Measurements from ENCODE around the gene NFKBIB.

The NFKBIB gene

DNA sequence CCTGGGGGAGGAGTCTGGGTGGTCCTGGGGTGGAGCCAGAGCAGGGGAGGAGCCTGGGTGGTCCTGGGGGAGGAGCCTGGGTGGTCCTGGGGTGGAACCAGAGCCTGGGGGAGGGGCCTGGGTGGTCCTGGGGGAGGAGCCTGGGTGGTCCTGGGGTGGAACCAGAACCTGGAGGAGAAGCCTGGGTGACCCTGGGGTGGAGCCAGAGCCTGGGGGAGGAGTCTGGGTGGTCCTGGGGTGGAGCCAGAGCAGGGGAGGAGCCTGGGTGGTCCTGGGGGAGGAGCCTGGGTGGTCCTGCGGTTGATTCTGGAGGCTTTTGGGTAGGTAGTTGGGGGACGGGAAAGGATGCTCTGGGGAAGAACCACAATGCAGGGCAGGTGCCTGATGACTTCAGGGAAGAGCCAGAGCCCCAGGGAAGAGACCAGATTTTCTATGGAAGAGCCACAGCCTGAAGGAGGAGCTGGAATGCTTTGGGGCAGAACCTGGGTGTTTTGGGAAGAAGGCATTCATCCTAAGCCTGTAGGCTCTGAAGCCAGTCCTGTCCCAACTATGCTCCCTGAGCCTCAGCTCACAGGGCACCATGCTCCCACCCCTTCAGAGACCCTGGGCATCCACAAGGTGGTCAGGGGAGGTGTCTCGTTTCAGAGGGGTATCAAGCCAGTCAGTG, 45.9 kb downstream of the NFKBIB start:
- Histone ChIP-seq H3K4me3 (no peak overlapping the region), H3K36me3 (no peaks in the 10 kb centered on the region), H3K27ac (no peak overlapping the region), H3K9ac (no peak overlapping the region), H3K9me3 (replicated peaks in 1 of 11) (peaks cover 0 to 8% (median 0%) of the 10 kb centered on the region in 11 experiments; a peak in 4 of 22 replicates), H3K27me3 (no peaks in the 10 kb centered on the region), H3K4me1 (peaks cover 0 to 17% (median 12%) of the 10 kb centered on the region in 10 experiments; a peak in 12 of 20 replicates), H4K20me1 (no peaks in the 10 kb centered on the region), H3K4me2 (no peak overlapping the region)
- TF ChIP-seq Cebpa-rat (IDR thresholded peaks at IDR 0.05), result no peak

DNA sequence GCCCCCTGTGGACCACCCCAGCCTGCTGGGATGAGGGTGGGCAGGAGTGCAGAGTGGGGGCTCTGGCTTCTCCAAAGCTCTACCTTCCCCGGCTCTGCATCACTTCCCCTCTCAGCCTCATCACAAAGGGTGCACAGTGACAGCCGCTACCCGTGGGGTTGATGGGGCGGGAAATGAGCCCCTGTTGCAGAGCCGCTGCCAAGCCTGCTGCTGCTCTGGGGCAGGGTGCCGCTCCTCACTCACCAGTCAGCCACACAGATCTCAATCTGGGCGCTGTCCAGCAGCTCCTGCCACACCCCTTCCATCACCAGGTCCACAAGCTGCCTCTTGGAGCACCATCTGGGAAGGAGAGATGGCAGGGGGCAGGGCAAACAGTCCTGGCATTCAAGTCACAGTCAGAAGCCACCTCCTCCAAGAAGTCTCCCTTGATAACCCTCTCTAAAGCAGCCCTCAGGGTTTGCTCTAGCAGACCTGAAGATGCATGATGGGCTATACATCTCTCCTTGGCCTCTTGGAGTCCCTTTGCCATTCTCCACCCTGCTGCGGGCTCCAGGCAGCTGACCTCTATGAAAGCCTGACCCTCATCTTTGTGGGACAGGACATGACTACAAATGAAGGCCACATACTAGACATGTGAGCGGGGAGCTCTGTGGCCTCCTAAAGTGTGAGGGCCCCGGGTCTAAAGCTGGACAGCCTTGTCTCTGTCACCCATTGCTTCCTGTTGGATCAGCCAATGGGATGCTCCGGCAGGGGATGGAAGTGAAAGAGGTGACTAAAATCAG, 46.7 kb downstream of the NFKBIB start:
- no peak for TF ChIP-seq Cebpa-rat (IDR thresholded peaks at IDR 0.05)
- Histone ChIP-seq H3K4me2 (no peak overlapping the region), H3K4me1 (peaks cover 0 to 12% (median 10%) of the 10 kb centered on the region in 10 experiments; a peak in 12 of 20 replicates), H3K27ac (no peak overlapping the region), H3K36me3 (no peaks in the 10 kb centered on the region), H3K9ac (no peak overlapping the region), H3K27me3 (no peaks in the 10 kb centered on the region), H3K9me3 (replicated peaks in 1 of 11) (peaks cover 0 to 3% (median 0%) of the 10 kb centered on the region in 11 experiments; a peak in 2 of 22 replicates), H4K20me1 (no peaks in the 10 kb centered on the region), H3K4me3 (no peak overlapping the region)

DNA sequence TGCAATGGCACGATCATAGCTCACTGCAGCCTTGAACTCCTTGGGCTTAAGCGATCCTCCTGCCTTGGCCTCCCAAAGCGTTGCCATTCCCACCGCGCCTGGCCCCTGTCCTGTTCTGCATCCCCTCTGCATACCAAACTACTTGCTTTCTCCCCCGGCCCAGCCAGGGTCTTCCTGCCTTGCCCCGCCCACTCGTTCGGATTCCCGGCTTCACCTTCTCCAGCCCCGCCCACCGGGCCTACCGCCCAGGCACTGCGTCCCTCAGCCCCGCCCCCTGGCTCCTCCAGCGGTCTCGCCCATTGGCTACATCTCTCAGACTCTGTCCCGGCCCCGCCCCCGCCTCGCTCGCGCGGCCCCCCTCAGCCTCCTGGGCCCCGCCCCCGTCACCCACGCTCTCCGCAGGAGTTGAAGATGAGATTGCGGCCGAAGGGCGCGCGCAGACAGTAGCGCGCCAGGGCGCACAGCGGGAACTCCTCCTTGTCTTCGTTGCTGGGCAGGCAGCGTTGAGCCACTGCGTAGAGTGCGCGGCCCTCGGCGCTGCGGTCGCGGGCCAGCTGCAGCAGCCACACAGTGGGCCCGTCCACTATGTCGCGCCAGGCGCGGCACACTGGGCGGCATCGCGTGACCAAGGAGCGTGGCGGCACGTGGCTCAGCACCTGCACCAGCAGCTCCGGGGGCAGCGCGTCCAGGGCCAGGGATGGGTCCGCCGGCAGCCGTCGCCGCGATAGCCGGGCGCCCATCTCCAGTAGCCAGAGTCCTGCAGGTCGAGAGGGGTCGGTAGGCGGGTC, 50.0 kb downstream of the NFKBIB start:
- Histone ChIP-seq H3K36me3 (no peaks in the 10 kb centered on the region), H3K4me3 (no peak overlapping the region), H4K20me1 (no peaks in the 10 kb centered on the region), H3K9me3 (replicated peaks in 1 of 11) (0 out of 22 replicates have a peak, but pooled peaks cover 0 to 3% (median 0%) of the 10 kb centered on the region in 11 experiments), H3K4me2 (no peak overlapping the region), H3K27me3 (no peaks in the 10 kb centered on the region), H3K27ac (no peak overlapping the region), H3K9ac (no peak overlapping the region), H3K4me1 (peaks cover 0 to 5% (median 0%) of the 10 kb centered on the region in 10 experiments; a peak in 4 of 20 replicates)
- TF ChIP-seq Cebpa-rat (IDR thresholded peaks at IDR 0.05), result no peak

DNA sequence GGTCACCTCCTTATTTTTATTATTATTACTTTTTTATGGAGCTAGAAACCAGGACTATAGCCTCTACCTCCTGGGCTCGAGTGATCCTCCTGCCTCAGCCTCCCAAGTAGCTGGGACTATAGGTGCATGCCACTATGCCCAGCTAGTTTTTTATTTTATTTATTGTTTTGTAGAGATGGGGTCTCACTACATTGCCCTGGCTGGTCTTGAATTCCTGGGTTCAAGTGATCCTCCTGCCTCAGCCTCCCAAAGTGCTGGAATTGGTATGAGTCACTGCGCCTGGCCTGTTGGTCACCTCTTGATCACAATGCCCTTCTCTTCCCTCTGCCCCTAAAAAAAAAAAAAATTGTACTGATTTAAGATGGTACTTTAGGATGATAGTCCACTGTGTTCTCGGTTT, 51.4 kb downstream of the NFKBIB start:
- no peak overlapping the region for H3K4me3 ChIP-seq
- H3K4me1 ChIP-seq, result peaks cover 0 to 5% (median 0%) of the 10 kb centered on the region in 10 experiments; a peak in 4 of 20 replicates
- H4K20me1 ChIP-seq, result no peaks in the 10 kb centered on the region
- H3K9ac ChIP-seq, result no peak overlapping the region
- 0 out of 22 replicates have a peak, but pooled peaks cover 0 to 3% (median 0%) of the 10 kb centered on the region in 11 experiments for H3K9me3 ChIP-seq (replicated peaks in 1 of 11)
- H3K27me3 ChIP-seq, result no peaks in the 10 kb centered on the region
- no peaks in the 10 kb centered on the region for H3K36me3 ChIP-seq
- H3K27ac ChIP-seq, result no peak overlapping the region
- no peak for TF ChIP-seq Cebpa-rat (IDR thresholded peaks at IDR 0.05)
- no peak overlapping the region for H3K4me2 ChIP-seq

DNA sequence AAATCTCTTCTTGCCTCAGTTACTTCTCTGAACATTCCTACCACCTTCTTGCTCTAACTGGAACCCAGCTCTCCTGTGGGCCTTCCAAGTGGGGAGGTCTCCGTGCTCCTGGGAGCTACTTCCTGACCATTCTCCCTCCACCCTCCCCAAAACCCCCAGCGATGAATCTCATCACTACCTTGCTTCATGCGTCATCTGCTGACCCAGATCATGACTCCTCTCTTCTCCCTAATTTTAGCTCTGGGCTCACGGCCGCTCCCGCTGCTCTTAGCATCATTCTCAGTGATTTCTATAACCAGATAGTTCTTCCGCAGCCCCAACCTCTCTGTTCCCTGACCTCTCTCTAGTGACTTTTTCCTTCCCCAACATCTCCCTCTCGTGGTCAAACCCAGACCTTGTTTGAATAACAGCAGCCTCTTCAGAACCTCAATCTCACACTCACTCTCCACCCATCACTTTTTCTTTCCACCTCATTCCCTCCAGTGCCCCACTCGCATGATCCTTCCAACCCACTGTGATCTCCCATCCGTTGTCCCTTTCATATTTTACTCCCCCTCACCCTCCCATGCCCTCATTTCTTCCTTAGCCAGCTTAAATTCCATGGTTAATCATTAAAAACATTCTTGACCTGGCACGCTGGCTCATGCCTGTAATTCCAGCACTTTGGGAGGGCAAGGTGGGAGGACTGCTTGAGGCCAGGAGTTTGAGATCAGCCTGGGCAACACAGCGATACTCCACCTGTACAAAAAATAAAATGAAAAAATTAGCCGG, 52.8 kb downstream of the NFKBIB start:
- Histone ChIP-seq H3K9me3 (replicated peaks in 1 of 11) (0 out of 22 replicates have a peak, but pooled peaks cover 0 to 3% (median 0%) of the 10 kb centered on the region in 11 experiments), H3K27ac (no peak overlapping the region), H3K9ac (no peak overlapping the region), H3K36me3 (no peaks in the 10 kb centered on the region), H3K4me3 (no peak overlapping the region), H3K4me2 (peak overlapping the region in 2 of 11 experiments; percentile 2 to 40; a peak in 2 of 22 replicates), H4K20me1 (no peaks in the 10 kb centered on the region), H3K4me1 (peaks cover 0 to 5% (median 0%) of the 10 kb centered on the region in 10 experiments; a peak in 4 of 20 replicates), H3K27me3 (no peaks in the 10 kb centered on the region)
- TF ChIP-seq Cebpa-rat (IDR thresholded peaks at IDR 0.05), result no peak

DNA sequence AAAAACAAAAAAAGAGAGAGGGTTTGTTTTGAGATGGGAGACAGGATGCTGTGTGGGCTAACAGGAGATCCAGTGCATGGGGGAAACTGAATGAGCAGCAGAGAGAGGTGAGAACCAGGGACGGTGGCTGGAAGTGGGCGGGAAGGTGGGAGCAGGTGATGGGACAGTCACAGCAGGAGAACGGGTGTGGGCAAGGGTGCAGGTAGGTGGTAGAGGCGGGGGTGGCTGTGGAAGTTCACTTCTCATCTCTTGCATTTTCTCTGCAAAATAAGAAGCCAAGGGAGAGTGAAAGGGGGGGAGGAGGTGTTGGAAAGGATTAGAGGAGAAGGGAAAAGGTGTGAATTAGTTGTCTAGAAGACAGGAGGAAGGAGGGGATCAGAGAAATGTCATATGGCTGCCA, 53.9 kb downstream of the NFKBIB start:
- no peak overlapping the region for H3K4me3 ChIP-seq
- H3K9me3 ChIP-seq (replicated peaks in 1 of 11), result 0 out of 22 replicates have a peak, but pooled peaks cover 0 to 3% (median 0%) of the 10 kb centered on the region in 11 experiments
- H4K20me1 ChIP-seq, result no peaks in the 10 kb centered on the region
- H3K4me1 ChIP-seq, result peaks cover 0 to 5% (median 0%) of the 10 kb centered on the region in 10 experiments; a peak in 4 of 20 replicates
- no peak overlapping the region for H3K9ac ChIP-seq
- H3K4me2 ChIP-seq, result no peak overlapping the region
- H3K36me3 ChIP-seq, result no peaks in the 10 kb centered on the region
- no peak for TF ChIP-seq Cebpa-rat (IDR thresholded peaks at IDR 0.05)
- no peak overlapping the region for H3K27ac ChIP-seq
- no peaks in the 10 kb centered on the region for H3K27me3 ChIP-seq

DNA sequence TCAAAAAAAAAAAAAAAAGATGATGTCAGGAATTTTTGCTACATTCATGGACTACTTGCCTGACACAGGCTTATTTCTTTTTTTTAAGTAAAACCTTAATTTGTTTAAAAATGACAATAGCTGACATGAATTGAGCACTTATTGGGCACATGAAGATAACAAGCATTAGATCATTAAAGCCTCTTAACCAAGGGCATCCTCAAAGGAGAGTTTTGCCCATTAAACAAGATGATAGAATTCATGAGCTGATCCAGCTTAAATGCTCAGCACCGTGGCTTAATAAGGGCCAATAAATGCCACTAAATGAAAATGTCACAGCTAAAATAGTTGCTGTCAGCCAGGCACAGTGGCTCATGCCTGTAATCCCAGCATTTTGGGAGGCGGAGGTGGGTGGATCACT, 56.5 kb downstream of the NFKBIB start:
- Histone ChIP-seq H3K9ac (no peak overlapping the region), H3K27me3 (no peaks in the 10 kb centered on the region), H3K27ac (no peak overlapping the region), H3K9me3 (replicated peaks in 1 of 11) (no peaks in the 10 kb centered on the region), H3K36me3 (no peaks in the 10 kb centered on the region), H3K4me3 (no peak overlapping the region), H3K4me2 (no peak overlapping the region), H4K20me1 (no peaks in the 10 kb centered on the region), H3K4me1 (peaks cover 0 to 5% (median 0%) of the 10 kb centered on the region in 10 experiments; a peak in 4 of 20 replicates)
- TF ChIP-seq Cebpa-rat (IDR thresholded peaks at IDR 0.05), result no peak

DNA sequence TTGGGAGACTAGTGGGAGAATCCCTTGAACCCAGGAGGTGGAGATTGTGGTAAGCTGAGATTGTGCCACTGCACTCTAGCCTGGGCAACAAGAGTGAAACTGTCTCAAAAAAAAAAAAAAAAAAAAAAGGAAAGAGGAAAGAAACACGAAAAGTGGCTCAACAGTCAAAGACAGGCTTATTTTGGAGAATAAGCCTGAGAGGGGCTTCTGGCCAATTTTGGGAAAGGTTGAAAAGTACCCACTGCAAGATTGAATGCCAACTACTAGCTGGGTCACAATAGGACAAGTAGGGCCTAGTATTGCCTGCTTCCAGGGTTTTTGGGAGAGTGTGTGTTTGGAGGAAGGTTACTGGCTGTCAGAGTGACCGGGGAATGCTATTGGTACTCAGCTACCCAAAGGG, 58.5 kb downstream of the NFKBIB start:
- no peak overlapping the region for H3K4me3 ChIP-seq
- H3K4me1 ChIP-seq, result peaks cover 0 to 4% (median 0%) of the 10 kb centered on the region in 10 experiments; a peak in 2 of 20 replicates
- no peaks in the 10 kb centered on the region for H3K9me3 ChIP-seq (replicated peaks in 1 of 11)
- no peak overlapping the region; a peak in 1 of 22 replicates for H3K9ac ChIP-seq
- no peaks in the 10 kb centered on the region for H3K27me3 ChIP-seq
- H3K36me3 ChIP-seq, result no peaks in the 10 kb centered on the region
- no peaks in the 10 kb centered on the region for H4K20me1 ChIP-seq
- no peak overlapping the region for H3K27ac ChIP-seq
- no peak for TF ChIP-seq Cebpa-rat (IDR thresholded peaks at IDR 0.05)
- H3K4me2 ChIP-seq, result no peak overlapping the region
